Measurements from ENCODE around the gene KRTAP10-3.
A peak's percentile ranks its signal among the peaks of the same experiment; 100 is the strongest.
"Not testable (repeated sequence)": the region's sequence is repeated elsewhere in the genome, so short reads cannot be mapped to it uniquely, and the experiment has no call there.

Gene KRTAP10-3

DNA sequence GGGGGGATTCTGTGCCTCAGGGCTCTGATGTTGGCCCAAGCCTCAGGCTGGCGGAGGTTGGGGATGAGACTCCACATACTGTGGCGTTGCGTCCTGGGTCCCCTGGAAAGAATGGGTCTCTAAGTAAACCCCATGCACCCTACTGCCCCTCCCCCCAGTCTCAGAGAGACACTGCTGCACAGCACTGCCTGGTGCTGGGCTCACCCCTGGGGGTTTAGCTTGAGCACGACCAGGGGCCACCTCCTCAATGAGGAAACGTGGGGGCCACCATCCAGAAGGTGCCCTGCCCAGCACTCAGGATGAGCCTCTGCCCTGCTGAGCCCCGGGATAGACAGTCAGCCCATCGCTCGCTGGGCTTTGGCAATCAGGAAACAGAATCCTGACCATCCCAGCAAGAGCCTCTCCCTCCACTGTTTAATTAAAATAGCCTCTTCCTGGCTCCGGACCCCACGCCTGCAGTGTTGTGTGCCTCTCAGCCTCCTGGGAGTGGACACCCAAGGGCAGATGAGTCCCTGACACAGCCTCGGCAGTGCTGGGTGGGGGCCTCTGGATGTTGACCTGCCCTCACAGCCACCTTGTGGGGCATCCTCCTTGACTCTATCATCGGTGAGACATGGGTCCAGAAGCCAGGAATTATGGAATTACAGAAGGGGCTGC lies 11.4 kb upstream of the KRTAP10-3 start:
- no peak for DNase-seq

DNA sequence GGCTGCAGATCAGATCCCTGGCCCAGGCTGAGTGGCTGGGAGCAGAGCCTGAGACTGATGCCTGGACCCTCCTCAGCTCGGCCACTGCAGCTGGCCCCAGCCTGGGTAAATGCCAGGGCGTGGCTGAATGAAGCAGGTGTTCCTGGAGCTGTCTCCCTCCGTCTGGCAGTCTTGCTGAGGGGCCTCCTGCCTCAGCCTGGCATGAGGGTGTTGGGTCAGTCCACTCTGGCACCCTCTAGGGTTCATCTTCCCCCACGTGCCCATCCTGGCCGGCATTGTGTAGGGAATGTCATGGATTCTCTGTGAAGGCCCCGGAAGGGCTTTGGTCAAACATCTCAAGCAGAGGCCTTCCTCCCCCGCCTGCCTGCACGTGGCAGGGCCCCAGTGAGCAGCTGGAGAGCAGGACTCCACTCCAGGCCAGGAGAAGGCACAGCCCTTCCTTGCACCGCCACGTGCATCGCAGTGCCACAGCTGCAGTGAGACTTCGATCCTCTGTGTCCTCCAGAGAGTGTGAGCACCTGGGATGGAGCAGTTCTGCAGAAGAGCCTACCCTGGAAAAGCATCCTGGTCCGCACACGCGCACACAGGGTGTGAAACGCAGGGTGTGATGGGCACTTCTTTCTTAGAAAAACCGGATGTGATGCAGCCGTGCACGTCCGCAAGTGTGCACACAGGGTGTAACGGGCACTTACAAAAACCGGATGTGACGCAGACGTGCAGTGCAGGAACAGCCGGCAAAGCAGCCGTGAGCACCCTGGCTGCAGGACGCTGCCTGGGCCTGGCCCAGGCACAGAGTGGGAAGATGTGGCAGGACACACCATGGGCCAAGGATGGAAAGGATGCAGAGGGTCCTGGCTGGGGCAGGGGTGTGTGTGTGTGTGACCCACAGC lies 10.3 kb upstream of the KRTAP10-3 start:
- DNase-seq, result no peak

DNA sequence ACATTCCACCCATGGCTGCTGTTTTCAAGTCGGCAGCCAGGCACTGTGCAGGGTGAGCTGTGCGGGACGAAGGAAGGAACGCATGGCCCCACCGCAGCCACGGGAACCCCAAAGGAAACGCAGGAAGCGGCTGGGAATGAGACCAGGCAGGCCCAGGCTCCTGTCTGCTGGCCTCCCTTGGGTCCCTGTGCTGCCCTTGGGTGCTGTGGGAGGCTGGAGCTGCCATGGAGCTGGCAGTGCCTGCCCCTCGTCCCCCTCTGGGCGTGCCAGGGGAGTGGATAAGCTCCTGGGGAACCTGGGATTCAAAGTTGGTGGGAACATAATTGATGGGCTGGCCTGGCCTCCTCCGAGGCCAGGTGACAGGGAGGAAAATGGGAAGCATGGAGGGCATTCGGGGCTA lies 9.7 kb upstream of the KRTAP10-3 start:
- no peak for DNase-seq

DNA sequence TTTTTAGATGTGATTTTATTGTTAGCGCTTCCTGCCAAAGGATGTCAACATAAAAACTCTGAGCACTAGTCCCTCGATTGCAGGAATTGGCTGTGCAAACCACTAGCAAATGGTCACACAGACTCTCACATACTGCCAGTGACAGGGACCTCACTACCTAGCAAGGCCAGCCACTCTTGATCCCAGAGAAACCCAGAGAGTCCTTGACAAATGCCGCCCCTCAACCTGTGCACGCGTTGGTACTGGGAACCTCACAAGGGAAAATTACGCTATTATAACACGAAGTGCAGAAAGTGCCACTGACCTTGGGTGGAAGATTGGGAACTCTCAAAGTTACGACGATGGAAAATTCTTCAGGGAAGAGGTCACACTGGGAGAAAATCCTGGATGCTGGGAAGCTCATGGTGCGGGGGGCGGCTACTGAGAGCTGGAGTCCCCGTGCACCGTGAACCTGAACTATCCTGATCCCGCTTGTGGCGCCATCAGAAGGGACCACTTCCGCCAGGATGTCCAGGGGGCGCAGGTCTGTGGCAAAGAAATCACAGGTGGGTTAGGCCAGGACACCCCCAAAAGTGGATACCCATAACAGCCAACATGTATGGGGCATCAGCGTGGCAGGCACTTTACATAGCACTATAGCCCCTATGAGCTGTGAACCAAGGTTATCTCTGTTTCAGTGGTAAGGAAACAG lies 9.0 kb upstream of the KRTAP10-3 start:
- DNase-seq, result no peak

DNA sequence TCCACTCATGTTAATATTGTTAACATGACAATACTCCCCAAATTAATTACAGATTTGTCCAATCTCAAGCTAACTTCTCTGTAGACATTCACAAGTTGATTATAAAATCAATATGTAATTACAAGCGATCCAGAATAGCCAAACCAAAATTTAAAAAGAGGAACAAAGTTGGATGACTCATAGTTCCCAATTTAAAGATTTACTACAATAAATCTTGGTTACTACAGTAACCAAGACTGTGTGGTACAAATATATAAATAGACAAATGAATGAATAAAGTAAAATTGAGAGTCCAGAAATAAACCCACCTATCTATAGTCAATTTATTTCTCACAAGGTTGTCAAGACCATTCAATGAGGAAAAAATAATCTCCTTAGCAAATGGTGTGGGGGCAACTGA lies 7.8 kb upstream of the KRTAP10-3 start:
- DNase-seq, result no peak

DNA sequence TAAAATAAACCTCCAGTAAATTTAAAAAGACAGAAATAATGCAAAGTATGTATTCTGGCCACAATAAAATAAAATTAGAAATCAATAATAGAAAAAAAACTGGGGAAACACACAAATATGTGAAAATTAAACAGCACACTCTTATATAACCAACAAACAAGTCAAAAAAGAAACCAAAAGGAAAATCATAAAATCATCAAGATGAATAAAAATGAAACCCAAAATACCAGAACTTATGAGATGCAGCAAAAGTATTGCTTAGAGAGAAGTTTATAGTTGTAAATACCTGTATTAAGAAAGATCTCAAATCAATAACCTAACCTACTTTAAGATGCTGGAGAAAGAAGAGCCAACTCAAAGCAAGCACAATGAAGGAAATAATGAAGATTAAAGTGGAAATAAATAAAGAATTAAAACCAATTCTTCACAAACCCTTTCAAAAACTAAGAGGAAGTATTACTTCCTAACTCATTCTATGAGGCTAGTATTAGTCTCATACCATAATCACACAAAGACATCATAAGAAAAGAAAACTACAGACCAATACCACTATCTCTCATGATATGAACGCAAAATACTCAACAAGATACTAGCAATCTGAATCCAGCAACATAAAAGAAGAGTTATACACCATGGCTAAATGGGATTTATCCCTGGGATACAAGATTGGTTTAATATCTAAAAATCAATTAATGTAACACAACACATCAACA lies 6.4 kb upstream of the KRTAP10-3 start:
- no peak for DNase-seq

DNA sequence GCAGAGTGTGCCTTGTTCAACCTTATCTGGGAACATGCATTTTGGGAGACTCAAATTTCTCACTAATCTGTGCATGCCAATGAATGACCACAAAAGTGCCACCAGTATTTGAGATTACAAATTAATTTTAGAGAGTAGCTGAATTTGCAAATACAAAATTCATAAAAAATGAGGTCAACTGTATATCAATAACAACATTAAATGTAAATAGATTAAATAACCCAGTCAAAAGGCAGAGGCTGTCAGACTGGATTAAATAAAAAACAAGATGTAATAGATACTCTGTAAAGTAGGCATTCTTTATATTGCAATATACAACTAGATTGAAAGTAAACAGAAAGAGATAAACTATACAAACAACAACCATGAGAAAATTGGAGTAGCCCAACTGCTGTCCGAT lies 5.5 kb upstream of the KRTAP10-3 start:
- DNase-seq, result no peak

DNA sequence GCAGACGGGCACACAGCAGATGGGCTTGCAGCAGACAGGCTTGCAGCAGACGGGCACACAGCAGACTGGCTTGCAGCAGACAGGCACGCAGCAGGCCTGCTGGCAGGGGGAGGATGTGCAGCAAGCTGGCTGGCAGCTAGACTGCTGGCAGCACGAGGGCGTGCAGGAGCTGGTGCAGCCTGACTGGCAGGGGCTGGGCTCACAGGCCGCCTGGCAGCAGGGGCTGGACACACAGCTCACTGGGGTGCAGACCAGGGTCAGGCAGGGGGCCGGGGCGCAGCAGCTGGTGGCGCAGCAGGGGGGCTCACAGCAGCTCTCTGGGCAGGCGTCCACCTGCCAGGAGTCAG lies 293 bp downstream of the KRTAP10-3 start:
- DNase-seq, result not testable (repeated sequence)

DNA sequence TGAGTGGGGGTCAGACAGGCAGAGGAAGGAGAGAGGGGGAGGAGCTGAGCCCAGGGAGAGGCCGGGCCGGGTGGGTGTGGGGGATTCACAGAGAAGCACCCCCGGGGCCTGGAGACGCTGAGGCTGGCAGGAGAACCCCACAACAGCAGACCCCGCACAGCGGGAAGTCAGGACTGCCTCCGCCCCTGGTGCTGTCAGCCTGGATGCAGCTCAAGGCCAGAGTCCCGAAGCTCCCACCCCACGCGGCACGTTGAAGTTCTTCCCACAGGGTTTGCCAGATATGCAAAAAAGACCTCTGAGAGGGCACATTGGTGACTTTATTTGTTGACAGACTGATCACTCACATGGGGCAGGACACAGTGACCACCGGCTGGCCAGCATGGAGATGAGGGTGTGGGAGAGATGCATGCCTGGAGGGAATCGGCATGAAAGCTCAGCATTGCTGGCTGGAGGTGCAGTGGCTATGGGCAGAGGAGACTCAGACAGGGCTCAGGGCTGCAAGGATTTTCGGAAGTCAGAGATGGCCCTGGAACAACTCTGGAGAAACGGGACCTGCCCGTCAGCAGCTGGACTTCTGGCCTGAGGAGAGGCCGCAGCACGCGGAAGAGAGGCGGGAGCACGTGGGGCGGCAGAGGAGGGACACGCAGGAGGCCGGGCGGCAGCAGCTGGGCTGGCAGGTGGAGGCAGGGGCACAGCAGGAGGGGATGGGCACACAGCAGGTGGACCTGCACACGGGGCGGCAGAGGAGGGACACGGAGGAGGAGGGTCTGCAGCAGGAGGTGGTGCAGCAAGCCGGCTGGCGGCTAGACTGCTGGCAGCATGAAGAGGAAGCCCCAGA lies 885 bp downstream of the KRTAP10-3 start:
- no peak for DNase-seq

DNA sequence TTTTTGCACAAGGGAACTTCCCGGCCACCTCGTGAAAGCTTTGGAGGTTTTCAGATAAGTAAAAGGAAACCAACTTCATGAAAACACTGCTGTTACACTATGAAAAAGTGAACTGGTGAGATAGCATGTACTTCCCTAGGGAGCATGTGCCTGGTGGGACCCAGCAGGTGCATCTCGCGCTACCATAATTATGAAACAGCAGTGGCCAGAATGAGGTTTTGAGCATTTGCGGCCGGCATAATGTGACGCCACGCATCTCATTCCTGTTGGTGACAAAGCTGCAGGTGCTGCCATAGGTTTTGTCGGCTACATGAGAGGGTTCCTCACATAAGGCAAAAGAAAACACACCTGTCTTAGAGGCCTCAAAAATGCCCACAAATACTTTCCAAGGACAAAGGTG lies 1.7 kb downstream of the KRTAP10-3 start:
- DNase-seq, result no peak

DNA sequence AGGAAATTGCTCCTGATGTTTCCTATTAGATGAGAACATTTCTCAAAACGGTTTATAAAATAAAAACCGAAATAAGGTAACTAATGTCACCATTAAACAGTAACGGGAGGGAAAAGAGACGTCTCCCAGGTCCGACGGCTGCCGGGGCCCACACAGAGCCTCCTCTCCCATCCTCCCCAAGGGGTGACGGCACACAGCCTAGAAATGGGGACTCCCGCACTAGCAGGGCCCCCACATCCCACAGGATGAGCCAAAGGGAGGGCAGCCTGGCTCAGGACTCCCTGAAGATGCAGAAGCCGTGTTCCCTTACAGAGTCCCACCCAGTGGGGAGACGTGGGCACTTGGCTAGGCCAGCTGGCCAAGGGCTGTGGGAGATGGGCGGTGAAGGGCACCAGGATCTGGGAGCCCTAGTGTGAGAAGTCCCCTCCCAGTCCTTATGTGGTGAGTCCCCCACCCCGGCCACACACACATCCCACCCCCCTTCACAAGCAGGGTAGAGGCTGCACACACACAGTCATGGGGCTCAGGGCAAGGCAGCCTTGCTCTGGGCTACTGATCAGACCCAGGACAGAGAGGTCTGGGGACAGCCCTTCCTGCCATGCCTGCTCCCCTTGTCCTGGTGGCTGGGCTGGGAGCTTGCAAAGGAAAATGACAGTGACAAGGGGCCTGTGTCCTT lies 3.3 kb downstream of the KRTAP10-3 start:
- no peak for DNase-seq

DNA sequence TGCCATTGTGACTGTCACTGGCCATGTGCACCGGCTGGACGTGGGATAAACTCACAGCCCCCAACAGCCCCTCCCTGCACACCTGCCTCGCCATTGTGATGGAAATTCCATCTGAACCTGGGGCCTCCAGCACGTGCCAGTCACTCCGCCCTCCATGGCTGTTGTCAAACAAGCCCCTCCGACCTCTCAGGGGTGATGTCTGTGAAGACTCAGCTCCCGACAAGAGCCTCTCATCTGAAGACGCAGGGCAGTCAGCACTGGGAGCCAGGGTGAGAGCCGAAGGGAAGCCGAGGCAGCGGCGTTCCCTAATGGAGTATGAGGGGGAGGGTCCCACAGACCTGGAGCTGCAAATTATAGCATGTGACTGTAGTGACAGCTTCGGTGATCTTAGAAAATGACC lies 5.9 kb downstream of the KRTAP10-3 start:
- DNase-seq, result no peak

DNA sequence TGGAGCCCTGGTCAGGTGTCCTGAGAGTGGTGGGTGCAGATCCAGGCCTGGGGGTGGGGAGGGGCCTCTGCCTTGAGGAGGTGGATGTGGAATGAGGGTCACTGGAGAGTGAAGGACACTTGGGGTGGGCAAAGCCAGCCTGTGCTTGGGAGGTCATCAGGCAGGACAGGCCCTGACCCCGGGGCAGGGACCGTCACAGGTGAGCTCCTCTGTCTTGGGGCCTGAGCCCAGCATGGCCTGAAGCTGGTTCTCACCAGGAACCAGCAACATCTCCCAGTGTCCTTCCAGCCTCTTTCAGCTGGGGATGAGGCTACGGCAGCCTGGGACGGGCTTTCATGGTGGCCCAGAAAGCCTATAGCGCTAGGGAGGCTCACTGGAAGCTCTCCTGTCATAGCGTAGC lies 6.5 kb downstream of the KRTAP10-3 start:
- no peak for DNase-seq

DNA sequence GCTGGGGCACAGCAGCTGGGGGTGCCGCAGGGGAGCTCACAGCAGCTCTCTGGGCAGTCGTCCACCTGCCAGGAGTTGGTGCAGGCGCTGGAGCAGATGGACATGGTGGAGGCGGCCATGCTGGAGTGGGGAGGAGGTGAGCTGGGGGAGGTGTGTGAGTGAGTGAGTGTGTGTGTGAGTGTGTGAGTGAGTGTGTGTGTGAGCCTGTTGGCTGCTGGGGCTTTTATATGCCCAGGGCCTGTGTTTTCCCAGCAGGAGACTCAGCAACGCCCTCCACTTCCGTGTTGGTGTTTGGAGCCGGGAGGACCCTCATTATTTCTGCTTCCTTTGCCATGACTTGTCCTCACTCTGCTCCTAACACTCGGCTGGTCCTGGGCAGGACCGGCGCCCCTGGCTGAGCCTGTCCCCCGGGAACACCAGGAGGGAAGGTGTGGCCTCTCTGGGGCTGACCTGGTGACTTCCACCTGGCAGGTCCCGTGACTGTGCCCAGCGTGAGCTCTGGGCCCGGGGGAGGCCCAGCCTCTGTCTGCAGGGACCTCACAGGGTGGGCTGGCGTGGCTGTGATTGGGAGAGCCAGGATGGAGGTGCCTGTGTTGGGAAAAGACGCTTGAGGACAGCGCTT lies 7.1 kb downstream of the KRTAP10-3 start, which contains the start of gene KRTAP10-2:
Gene KRTAP10-2 (minus strand): TSS at position 166 of the 622 bp plus-strand sequence. CDS start 47 bp downstream, at position 119.
- DNase-seq, result no peak

DNA sequence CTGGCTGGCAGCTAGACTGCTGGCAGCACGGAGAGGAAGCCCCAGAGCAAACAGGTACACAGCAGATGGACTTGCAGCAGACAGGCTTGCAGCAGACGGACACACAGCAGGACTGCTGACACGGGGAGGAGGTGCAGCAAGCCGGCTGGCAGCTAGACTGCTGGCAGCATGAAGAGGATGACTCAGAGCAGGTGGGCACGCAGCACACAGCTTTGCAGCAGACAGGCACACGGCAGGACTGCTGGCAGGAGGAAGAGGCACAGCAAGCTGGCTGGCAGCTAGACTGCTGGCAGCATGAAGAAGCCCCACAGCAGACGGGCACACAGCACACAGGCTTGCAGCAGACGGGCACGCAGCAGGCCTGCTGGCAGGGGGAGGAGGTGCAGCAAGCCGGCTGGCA lies 7.8 kb downstream of the KRTAP10-3 start:
- peak; percentile 50 for DNase-seq

DNA sequence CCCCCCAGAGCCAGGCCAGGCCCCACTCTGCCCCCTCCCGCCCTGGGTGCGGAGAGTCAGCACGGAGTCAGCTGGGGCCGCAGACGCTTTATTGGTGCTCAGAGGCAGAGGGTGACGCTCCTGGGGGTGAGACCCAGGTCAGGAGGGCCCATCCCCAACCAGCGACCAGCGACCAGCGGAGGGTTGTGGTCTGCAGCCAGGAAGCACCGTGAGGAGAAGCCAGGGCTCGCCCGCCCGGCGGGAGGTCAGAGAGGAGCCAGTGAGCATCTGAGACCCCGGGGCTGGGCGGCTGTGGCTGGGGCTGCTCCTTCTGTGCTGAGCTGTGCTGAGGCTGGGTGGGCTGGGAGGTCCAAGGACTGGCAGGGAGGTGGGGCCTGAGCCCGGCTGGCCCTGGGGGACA lies 8.3 kb downstream of the KRTAP10-3 start:
- DNase-seq, result peak; percentile 45

DNA sequence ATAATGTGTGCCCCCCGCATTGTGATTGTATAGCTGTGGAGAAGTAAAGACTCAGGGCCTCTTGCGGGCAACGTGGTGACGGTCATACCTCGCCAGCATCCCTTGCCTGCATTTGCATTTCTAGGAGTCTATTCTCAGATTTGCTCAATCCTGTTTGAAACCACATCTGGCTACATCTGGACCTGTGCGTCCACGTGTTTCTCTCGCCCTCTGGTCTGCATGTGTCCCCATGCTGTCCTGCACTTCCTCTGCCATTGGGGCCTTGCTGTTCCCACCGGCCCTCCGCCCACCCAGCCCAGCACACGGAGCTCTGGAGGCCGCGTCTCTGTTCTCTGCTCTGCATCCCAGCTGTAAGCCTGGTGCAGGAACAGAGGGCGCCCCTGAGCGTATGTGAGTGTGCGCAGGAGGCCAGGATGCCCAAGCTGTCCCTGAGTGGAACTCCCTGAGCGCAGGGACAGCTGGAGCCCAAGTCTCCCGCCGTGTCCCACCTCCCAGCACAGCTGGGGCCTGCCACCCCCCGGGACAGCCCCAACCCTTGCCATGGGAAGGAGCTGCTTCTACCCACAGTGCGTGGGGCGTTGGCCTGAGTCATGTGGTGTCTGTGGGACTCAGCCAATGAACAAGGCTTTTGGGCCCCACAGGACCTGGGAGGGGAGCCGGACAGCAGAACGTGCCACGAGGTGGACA lies 8.9 kb downstream of the KRTAP10-3 start:
- no peak for DNase-seq

DNA sequence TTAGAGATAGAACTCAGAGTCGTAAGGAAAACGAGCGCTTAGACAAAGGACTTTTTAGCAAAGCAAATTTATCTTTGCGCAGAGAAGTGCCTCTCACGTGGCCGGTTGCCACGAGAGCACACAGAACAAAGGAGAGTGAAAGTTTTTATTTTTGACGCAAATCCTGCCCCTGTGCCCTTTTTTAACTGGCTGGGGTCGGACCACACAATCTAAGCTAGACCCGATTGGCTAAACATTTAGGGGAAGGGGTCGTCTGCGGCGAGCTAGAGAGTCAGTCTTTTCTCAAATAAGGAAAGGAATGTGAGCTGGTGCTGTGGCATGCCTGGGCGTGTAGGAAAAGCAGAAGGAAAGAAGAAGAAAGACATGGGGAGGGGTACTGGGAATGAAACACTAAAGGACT lies 9.7 kb downstream of the KRTAP10-3 start:
- DNase-seq, result peak; percentile 51

DNA sequence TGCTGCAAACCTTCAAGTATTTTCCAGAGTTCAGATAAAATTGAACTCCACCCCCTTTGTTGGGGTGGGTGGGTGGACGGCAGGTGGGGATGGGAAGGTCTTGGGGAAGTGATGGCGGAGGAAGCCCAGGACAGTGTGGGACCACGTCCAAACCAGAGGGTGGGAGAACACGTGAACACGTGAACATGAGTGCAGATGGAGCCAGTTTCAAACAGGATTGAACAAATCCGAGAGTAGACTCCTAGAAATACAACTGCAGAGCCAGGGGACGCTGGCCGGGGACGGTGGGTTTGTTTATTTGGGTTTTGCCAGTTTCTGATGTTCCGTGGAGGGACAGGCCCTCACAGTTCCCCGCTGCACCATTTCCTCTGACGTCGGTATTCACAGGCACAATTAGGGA lies 10.2 kb downstream of the KRTAP10-3 start:
- DNase-seq, result no peak

DNA sequence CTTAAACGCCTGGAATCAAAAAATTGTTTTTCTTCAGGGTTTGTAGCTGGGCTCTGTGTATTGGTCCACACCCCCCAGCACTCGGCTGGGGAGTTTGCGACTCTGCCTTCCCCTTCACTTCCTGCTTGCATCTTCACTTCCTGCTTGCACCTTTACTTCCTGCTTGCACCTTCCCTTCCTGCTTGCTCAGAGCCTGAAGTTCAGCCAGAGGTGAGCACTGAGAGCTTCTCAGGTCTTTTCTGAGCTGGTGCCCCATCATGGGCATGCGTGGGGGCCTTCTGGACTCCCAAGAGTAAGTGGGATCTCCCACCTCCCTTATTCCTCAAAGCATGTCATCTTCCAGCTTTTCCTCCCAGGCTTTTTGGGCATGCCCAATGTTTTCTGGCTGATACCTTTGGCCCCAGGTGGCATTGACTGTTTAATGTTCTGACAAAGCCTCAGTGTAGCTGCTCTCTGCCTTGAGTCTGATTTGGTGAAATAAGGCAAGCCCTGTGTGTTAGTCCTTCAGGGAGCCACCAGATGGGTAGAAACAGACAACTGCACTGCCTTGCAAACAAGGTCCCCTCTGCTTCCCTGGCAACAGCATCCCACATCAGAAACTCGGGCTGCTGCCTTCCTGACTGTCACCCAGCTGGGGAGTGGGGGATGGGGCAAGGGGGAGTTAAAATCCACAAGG lies 10.8 kb downstream of the KRTAP10-3 start:
- DNase-seq, result peak; percentile 31

Data from islet precursor cell (in vitro differentiated cells).